Ectodermal cell (in vitro differentiated cells): ENCODE data around the gene RTL1.

Experiments
- H3K27ac ChIP-seq: 2 replicates; pipeline ENCODE4 v1.7.0; 2013; ENCODE audit warnings: mild to moderate bottlenecking, low read depth, low read length; ENCODE audit not compliant: insufficient read depth, poor library complexity, severe bottlenecking
- H3K27me3 ChIP-seq: 2 replicates; pipeline ENCODE4 v1.7.0; 2013; ENCODE audit warnings: mild to moderate bottlenecking, low read length; ENCODE audit not compliant: insufficient read depth, control insufficient read depth, poor library complexity, severe bottlenecking
- H3K36me3 ChIP-seq: one replicate; pipeline ENCODE4 v1.7.0; 2013; ENCODE audit warnings: low read length; ENCODE audit not compliant: control insufficient read depth, insufficient read depth
- H3K4me1 ChIP-seq: one replicate; pipeline ENCODE4 v1.7.0; 2013; ENCODE audit warnings: low read length; ENCODE audit not compliant: control insufficient read depth, insufficient read depth
- H3K4me3 ChIP-seq: 2 replicates; pipeline ENCODE4 v1.7.0; 2013; ENCODE audit warnings: low read depth, low read length, control low read depth; ENCODE audit not compliant: insufficient read depth
- H3K9me3 ChIP-seq: 2 replicates; pipeline ENCODE4 v1.7.0; 2013; ENCODE audit warnings: mild to moderate bottlenecking, low read length, moderate library complexity; ENCODE audit not compliant: control insufficient read depth
- WGBS, 2 experiments: methylation state at CpG; one replicate each; pipeline ENCODE4 v1.1.7; 2013; ENCODE audit warnings: missing lambda C conversion rate in 2 of 2; 5-methylcytosine and 5-hydroxymethylcytosine counted together

Gene RTL1

GRCh38 chr14:100834082-100834793 lies 69.3 kb downstream of the RTL1 start:
- 95% methylated on average over 15 of the region's 15 CpGs for WGBS, 2 experiments
- Histone ChIP-seq H3K27me3 (no peaks in the 10 kb centered on the region), H3K36me3 (no peaks in the 10 kb centered on the region), H3K9me3 (no peaks in the 10 kb centered on the region), H3K4me1 (peaks cover 64% of the 10 kb centered on the region), H3K4me3 (no peak overlapping the region), H3K27ac (no peak overlapping the region)

- WGBS, 2 experiments: 28 to 39% methylated on average over 21 of the region's 21 CpGs
- Histone ChIP-seq H3K4me1 (peaks cover 51% of the 10 kb centered on the region), H3K27me3 (no peaks in the 10 kb centered on the region), H3K4me3 (no peak overlapping the region), H3K36me3 (no peaks in the 10 kb centered on the region), H3K9me3 (peaks cover 3% of the 10 kb centered on the region), H3K27ac (peak overlapping the region; percentile 94)
These were observed 71.1 kb downstream of the RTL1 start for GRCh38 chr14:100832311-100832960.

DNA sequence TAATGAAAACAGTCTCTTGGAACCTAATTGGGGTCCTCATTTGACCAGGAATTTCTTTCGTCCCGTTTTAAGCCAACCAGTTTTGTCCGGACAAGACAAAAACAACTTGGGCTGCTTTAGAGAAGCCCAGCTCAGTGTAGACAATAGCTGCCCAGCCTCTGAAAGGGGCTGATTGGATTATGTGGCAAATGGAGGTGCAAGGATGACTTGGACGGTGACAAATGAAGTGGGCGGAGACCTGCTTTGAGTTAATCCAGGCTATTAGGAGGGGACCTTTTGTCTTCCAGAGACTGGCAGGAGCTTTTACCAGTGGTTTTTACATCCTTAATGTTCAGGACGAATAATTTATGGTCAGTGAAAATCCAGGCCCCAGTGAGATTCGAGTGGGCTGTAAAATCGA lies 72.8 kb downstream of the RTL1 start:
- H3K4me3 ChIP-seq: no peak overlapping the region
- H3K27me3 ChIP-seq: no peaks in the 10 kb centered on the region

More for the DNA sequence above, 72.8 kb downstream of the RTL1 start:
- peaks cover 46% of the 10 kb centered on the region for H3K4me1 ChIP-seq
- H3K27ac ChIP-seq: peak overlapping the region; percentile 94
- peaks cover 5% of the 10 kb centered on the region for H3K9me3 ChIP-seq
- no peaks in the 10 kb centered on the region for H3K36me3 ChIP-seq
- WGBS, 2 experiments: 16 to 22% methylated on average over 8 of the region's 8 CpGs
